Measurements from ENCODE around the gene RAB18.
"Not testable (repeated sequence)": the region's sequence is repeated elsewhere in the genome, so short reads cannot be mapped to it uniquely, and the experiment has no call there.

RAB18 gene

GRCh38 chr10:27482984-27483956 is 20.8 kb upstream of the RAB18 start:
- DNase-seq (ENCODE audit: insufficient read length): no peak
- TF ChIP-seq TAF1 (IDR thresholded peaks at IDR 0.05; ENCODE audit: borderline replicate concordance, low read depth, low read length) (no peak), POLR2AphosphoS5 (IDR thresholded peaks at IDR 0.05; ENCODE audit: low read depth, low read length) (no peak), POLR2A (IDR thresholded peaks at IDR 0.05; ENCODE audit: low read depth, low read length) (no peak)
- FAIRE-seq: no peak

- TF ChIP-seq POLR2AphosphoS5 (IDR thresholded peaks at IDR 0.05; ENCODE audit: low read depth, low read length) (no peak), POLR2A (IDR thresholded peaks at IDR 0.05; ENCODE audit: low read depth, low read length) (no peak), TAF1 (IDR thresholded peaks at IDR 0.05; ENCODE audit: borderline replicate concordance, low read depth, low read length) (no peak)
- FAIRE-seq: no peak
- no peak for DNase-seq (ENCODE audit: insufficient read length)
These were observed 18.7 kb upstream of the RAB18 start for GRCh38 chr10:27485368-27485767.

- no peak for FAIRE-seq
- no peak for DNase-seq (ENCODE audit: insufficient read length)
- TF ChIP-seq POLR2AphosphoS5 (IDR thresholded peaks at IDR 0.05; ENCODE audit: low read depth, low read length) (no peak), TAF1 (IDR thresholded peaks at IDR 0.05; ENCODE audit: borderline replicate concordance, low read depth, low read length) (no peak), POLR2A (IDR thresholded peaks at IDR 0.05; ENCODE audit: low read depth, low read length) (no peak)
These were observed 18.1 kb upstream of the RAB18 start for GRCh38 chr10:27485986-27486385.

GRCh38 chr10:27490807-27491206 is 13.3 kb upstream of the RAB18 start:
- TF ChIP-seq POLR2A (IDR thresholded peaks at IDR 0.05; ENCODE audit: low read depth, low read length): no peak
- TF ChIP-seq TAF1 (IDR thresholded peaks at IDR 0.05; ENCODE audit: borderline replicate concordance, low read depth, low read length): no peak
- no peak for TF ChIP-seq POLR2AphosphoS5 (IDR thresholded peaks at IDR 0.05; ENCODE audit: low read depth, low read length)
- DNase-seq (ENCODE audit: insufficient read length) (no peak), FAIRE-seq (no peak)

- DNase-seq (ENCODE audit: insufficient read length) (no peak), FAIRE-seq (no peak)
- TF ChIP-seq POLR2AphosphoS5 (IDR thresholded peaks at IDR 0.05; ENCODE audit: low read depth, low read length) (no peak), TAF1 (IDR thresholded peaks at IDR 0.05; ENCODE audit: borderline replicate concordance, low read depth, low read length) (no peak), POLR2A (IDR thresholded peaks at IDR 0.05; ENCODE audit: low read depth, low read length) (no peak)
These were observed 9.8 kb upstream of the RAB18 start for GRCh38 chr10:27494116-27494805.

GRCh38 chr10:27496137-27496536 is 8.0 kb upstream of the RAB18 start:
- DNase-seq (ENCODE audit: insufficient read length): no peak
- TF ChIP-seq POLR2AphosphoS5 (IDR thresholded peaks at IDR 0.05; ENCODE audit: low read depth, low read length): no peak
- no peak for TF ChIP-seq TAF1 (IDR thresholded peaks at IDR 0.05; ENCODE audit: borderline replicate concordance, low read depth, low read length)
- TF ChIP-seq POLR2A (IDR thresholded peaks at IDR 0.05; ENCODE audit: low read depth, low read length): no peak
- FAIRE-seq: no peak

GRCh38 chr10:27500096-27500495 is 4.0 kb upstream of the RAB18 start:
- no peak for FAIRE-seq
- TF ChIP-seq TAF1 (IDR thresholded peaks at IDR 0.05; ENCODE audit: borderline replicate concordance, low read depth, low read length) (no peak), POLR2A (IDR thresholded peaks at IDR 0.05; ENCODE audit: low read depth, low read length) (no peak), POLR2AphosphoS5 (IDR thresholded peaks at IDR 0.05; ENCODE audit: low read depth, low read length) (no peak)
- DNase-seq (ENCODE audit: insufficient read length): no peak

GRCh38 chr10:27500886-27501285 is 3.2 kb upstream of the RAB18 start:
- no peak for FAIRE-seq
- no peak for TF ChIP-seq POLR2A (IDR thresholded peaks at IDR 0.05; ENCODE audit: low read depth, low read length)
- no peak for TF ChIP-seq POLR2AphosphoS5 (IDR thresholded peaks at IDR 0.05; ENCODE audit: low read depth, low read length)
- TF ChIP-seq TAF1 (IDR thresholded peaks at IDR 0.05; ENCODE audit: borderline replicate concordance, low read depth, low read length): no peak
- DNase-seq (ENCODE audit: insufficient read length): no peak

- no peak for FAIRE-seq
- TF ChIP-seq TAF1 (IDR thresholded peaks at IDR 0.05; ENCODE audit: borderline replicate concordance, low read depth, low read length) (no peak), POLR2AphosphoS5 (IDR thresholded peaks at IDR 0.05; ENCODE audit: low read depth, low read length) (no peak), POLR2A (IDR thresholded peaks at IDR 0.05; ENCODE audit: low read depth, low read length) (no peak)
- no peak for DNase-seq (ENCODE audit: insufficient read length)
These were observed 552 bp upstream of the RAB18 start for GRCh38 chr10:27503498-27504006.

- DNase-seq (ENCODE audit: insufficient read length) (no peak), FAIRE-seq (no peak)
- TF ChIP-seq POLR2A (IDR thresholded peaks at IDR 0.05; ENCODE audit: low read depth, low read length) (no peak), POLR2AphosphoS5 (IDR thresholded peaks at IDR 0.05; ENCODE audit: low read depth, low read length) (no peak), TAF1 (IDR thresholded peaks at IDR 0.05; ENCODE audit: borderline replicate concordance, low read depth, low read length) (no peak)
These were observed 830 bp downstream of the RAB18 start for GRCh38 chr10:27504808-27505460.

- not testable (repeated sequence) for FAIRE-seq; DNase-seq (ENCODE audit: insufficient read length)
These were observed 1.4 kb downstream of the RAB18 start for GRCh38 chr10:27505537-27505936.
